HG03439 (cell line): Measurements from ENCODE around the gene RAG2.
A peak's percentile ranks its signal among the peaks of the same experiment; 100 is the strongest.

Experiments used
- ATAC-seq: cut with Tn5 transposase; IDR thresholded peaks from one replicate; pipeline ENCODE4 v1.9.1; 2021; ENCODE audit warnings: mild to moderate bottlenecking, moderate library complexity; ENCODE audit not compliant: unreplicated experiment

The RAG2 gene

DNA sequence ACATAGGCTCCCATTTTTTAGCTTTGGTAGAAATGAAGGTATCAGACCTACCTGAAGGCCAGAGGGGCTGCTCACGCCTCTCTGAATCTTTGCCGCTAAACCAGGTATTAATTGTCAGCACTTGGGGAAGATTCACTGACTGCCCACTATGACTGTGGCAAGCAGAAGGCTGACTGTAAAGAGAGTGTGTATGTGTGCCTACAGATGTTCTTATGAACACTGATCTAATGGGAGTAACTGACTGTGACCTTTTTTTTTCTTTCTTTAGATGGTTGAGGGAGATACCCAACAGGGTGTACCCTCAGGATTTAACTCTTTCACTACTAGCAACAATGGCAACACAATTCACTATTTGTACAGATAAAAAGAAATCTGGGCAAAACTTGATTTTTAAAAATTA, at the start of gene RAG2:
Gene RAG2 (minus strand): TSS at position 186 of the 400 bp plus-strand sequence. CDS start 4,068 bp downstream, outside the sequence.
- no peak for ATAC-seq

- no peak for ATAC-seq
These were observed 40.5 kb upstream of the RAG2 start for GRCh38 chr11:36638556-36638955.

- no peak for ATAC-seq
These were observed 37.2 kb upstream of the RAG2 start for GRCh38 chr11:36635066-36635862.

DNA sequence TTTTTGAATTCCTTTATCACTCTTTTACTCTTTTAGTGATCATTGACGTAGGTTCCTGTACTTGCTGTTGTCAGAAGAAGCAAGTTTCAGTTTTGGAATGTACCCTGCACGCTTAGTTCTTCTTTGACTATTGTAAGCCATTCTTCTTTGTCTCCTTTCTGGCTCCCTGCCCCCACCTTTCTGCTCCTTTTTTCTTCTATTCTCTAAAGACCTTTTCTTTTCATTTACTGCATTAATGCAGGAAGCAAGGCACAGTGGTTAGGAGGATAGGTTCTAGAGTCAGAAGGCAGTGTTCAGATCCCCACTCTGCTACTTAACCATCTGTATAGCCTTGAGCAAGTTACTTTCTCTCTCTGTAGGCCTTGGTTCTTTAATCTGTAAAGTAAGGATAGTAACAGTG, 33.7 kb upstream of the RAG2 start:
- ATAC-seq = peak; percentile 67

DNA sequence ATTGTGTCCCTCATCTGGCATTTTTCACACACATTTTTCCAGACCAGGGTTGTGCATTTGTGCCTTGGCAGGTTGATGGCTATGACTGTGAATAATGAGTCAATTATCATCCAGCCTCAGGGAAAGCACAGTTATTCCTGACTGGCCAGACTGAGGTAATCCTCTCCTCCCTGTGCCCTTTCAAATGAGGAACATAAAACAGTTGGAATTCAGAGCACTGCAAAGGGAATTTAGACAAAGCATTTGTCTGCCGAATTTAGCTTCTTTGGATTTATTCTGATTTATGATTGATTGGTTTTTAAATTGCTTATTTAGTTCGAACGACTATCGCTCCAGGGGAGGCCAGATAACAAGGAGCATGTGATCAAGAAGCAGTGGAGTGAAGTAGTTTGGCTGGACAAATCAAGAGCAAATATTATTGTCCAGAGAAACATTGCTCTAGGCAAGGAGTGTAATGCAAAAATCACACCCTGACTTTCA, 30.8 kb upstream of the RAG2 start:
- ATAC-seq = no peak

DNA sequence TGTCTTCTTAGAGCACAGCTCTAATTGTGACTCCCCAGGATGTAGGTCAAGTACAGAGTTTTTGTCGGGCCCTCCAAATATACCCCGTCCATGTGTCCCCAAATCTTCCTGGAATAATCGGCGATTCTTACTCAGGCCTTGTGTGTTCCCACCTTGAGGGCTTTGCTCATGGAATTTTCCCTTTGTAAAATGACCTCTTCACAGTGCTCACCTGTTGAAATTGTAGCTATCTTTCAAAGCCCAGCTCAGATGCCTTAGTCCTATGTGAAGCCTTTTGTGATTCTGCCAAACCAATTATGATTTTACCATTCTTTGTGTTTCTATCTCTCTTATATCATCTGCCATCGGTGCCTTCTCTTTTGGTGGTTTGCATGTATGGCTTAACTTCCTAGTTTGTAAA, 30.1 kb upstream of the RAG2 start:
- ATAC-seq = no peak

- ATAC-seq = no peak
These were observed 29.4 kb upstream of the RAG2 start for GRCh38 chr11:36627471-36627870.

- ATAC-seq = no peak
These were observed 29.0 kb upstream of the RAG2 start for GRCh38 chr11:36627006-36627405.

DNA sequence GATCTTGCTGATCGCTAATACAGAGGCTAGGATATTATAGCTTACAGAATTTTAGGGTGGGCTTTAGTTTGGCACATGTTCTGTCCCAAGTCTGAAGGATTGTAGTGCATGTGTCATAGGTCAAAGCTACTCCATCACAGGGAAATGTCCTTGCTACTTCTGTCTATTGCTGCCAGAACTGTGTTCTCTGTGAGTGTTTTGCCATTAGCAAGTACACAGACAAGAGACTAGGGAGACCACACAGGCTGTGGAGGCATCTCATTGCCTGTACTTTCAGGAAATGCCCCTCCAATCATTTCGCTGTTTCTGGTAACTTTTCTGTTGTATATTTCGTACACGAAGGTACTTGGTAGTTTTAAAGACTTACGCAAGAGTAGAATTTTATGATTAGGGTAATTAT, 25.5 kb upstream of the RAG2 start:
- no peak for ATAC-seq

GRCh38 chr11:36622431-36623136, 24.5 kb upstream of the RAG2 start:
- ATAC-seq = peak; percentile 65

GRCh38 chr11:36620246-36620645, 22.2 kb upstream of the RAG2 start:
- no peak for ATAC-seq

DNA sequence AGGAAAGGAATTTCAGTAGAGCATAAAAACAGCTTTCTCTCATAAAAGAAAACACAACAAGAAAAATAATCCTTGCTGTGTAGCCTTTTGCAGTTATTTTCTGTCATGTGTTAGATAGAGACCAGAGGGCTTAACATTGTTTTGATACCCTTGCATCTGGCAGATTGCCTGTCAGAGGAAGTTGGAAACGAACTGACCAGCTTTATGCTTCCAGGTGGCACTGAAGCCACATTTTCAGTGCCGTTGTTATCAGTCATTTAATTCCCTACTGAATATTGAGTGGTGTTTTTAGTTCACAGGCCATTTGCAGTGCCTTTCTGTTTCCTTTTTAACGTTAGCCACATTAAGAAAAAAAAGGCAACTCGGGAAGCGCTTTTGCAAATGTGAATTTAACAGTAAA, 21.5 kb upstream of the RAG2 start:
- no peak for ATAC-seq

DNA sequence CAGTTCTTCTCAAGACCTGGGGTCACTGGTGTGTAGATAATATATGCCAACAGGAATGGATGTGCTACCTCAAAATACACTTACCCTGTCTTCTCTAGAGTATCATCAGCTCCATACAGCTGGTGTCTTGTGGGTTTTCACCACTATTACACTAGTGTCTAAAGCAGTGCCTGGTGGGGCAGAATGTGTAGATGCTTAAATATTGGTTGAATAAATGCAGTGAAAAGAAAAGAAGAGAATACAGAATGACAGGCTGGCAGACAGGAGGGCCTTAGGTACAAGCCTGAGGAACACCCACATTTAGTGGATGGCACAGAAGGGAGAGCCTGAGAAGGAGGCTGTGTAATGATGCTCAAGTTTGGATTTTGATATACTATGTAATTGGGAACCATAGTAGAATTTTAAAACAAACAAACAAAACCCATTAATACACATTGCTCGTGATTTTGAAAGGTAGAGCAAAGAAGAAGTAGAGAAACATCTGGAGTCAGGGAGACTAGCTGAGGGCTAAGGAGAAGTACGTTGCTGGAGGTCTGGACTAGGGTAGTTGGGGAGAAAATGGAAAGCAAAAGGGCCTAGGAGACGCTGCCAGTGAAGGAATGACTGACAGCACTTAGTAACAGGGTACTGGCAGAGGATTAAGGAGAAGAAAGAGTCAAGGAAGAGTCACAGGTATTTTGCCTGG, 20.5 kb upstream of the RAG2 start:
- ATAC-seq = no peak

GRCh38 chr11:36617543-36618362, 19.7 kb upstream of the RAG2 start:
- ATAC-seq = no peak

GRCh38 chr11:36615826-36616225, 17.8 kb upstream of the RAG2 start:
- no peak for ATAC-seq

DNA sequence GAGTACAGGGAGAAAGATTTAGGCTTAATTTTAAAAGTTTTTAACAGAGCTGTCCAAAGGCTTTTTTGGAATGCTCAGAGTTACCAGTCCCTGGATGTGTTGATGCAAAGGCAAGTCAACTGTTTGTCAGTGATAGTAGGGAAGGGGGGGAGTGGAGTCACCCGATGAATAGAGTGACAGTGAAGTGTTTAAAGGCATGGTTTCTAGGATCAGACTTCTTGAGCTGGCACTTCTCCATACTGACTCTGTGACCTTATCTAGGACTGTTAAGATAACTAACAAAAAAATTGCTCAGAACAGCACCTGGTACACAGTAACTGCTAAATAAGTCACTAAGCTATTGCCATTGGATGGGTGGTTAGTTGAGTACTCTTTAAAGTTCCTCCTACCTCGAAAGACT, 11.3 kb upstream of the RAG2 start:
- no peak for ATAC-seq

DNA sequence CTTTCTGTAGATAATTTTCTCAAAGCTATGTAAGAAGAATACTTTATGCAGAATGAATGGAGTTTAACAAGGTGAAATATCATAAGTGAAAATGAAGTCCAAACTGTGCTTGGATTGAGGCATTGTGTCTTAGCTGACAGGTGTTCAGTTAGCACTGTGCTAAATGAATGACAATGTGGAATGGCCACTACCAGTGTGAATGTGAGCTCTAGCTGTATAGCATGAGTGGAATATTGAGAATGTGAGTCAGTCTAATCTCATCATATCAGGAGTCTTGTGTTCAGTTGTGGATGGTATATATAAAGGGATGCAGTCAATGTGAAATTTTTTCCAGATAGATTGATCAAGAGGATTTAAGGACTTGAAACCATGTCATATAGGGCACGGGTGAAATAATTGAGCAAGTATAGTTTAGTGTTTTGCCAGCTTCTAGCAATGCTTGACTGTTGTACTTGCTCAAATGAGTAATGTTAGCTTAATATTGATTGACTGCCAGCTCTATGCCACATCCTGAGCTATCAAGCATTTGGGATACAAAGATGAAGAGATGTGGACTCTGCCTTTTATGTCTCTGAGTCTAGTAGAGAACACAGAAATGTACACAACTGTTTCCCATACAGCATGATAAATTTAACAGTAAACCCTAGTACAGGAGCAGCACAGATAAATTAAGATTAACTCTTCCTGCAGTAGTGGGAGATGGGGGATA, 10.6 kb upstream of the RAG2 start:
- no peak for ATAC-seq

- peak; percentile 76 for ATAC-seq
These were observed 7.5 kb upstream of the RAG2 start for GRCh38 chr11:36605221-36606216.

- no peak for ATAC-seq
These were observed 4.1 kb upstream of the RAG2 start for GRCh38 chr11:36602135-36602534.
